ENCODE measurements around the gene PCNT.

GRCh38 chr21:46352164-46352515 lies 28.2 kb downstream of the PCNT start:
- no peak for TF ChIP-seq POLR2A (IDR thresholded peaks at IDR 0.05)
- no peak for TF ChIP-seq EP300 (IDR thresholded peaks at IDR 0.05)
- TF ChIP-seq CTCF (IDR thresholded peaks at IDR 0.05): no peak

Data from tibial nerve (tissue), 4 donors.